ENCODE measurements around the gene KIF17.

- TF ChIP-seq ZNF274 (IDR thresholded peaks at IDR 0.05; ENCODE audit: low read depth, low read length) (no peak), YY1 (IDR thresholded peaks at IDR 0.05; ENCODE audit: insufficient read depth, insufficient read length) (no peak), SUZ12 (IDR thresholded peaks at IDR 0.05; ENCODE audit: extremely low read depth, insufficient read depth, insufficient read length) (no peak)
Measured at GRCh38 chr1:20624709-20625108, 93.1 kb downstream of the KIF17 start.
